ENCODE data around the gene REPS2. TPM values are rescaled to one million over a fixed set of nuclear protein-coding genes. Genes with fewer than 3 reads are reported as not detected.
A peak's percentile ranks its signal among the peaks of the same experiment; 100 is the strongest.

The REPS2 gene
- total RNA-seq, 1 donor from 2014 or later, result 1.3 TPM

DNA sequence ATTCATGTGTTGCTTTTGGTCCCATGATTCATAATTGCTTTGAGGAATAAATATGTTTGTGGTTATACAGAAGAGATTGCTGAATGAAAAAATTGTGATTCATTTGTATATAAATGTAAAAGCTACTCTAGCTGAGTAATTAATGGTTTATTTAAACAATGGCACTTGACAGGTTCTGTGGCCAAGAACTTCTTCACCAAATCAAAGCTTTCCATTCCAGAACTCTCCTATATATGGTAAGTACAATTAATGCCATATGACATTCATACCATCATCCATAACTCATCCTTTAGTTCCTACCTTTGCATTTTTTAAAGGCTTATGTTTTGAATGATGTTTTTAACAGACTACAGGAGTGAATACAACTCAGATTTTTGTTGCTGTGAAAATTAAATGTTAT is 105.8 kb downstream of the REPS2 start:
- H3K36me3 ChIP-seq (ENCODE audit: control insufficient read depth, insufficient read depth, low read length), result no peaks in the 10 kb centered on the region
- TF ChIP-seq, protein P1, sequence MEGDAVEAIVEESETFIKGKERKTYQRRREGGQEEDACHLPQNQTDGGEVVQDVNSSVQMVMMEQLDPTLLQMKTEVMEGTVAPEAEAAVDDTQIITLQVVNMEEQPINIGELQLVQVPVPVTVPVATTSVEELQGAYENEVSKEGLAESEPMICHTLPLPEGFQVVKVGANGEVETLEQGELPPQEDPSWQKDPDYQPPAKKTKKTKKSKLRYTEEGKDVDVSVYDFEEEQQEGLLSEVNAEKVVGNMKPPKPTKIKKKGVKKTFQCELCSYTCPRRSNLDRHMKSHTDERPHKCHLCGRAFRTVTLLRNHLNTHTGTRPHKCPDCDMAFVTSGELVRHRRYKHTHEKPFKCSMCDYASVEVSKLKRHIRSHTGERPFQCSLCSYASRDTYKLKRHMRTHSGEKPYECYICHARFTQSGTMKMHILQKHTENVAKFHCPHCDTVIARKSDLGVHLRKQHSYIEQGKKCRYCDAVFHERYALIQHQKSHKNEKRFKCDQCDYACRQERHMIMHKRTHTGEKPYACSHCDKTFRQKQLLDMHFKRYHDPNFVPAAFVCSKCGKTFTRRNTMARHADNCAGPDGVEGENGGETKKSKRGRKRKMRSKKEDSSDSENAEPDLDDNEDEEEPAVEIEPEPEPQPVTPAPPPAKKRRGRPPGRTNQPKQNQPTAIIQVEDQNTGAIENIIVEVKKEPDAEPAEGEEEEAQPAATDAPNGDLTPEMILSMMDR (IDR thresholded peaks at IDR 0.05; ENCODE audit: insufficient read depth, low read length, poor library complexity, severe bottlenecking), result no peak

DNA sequence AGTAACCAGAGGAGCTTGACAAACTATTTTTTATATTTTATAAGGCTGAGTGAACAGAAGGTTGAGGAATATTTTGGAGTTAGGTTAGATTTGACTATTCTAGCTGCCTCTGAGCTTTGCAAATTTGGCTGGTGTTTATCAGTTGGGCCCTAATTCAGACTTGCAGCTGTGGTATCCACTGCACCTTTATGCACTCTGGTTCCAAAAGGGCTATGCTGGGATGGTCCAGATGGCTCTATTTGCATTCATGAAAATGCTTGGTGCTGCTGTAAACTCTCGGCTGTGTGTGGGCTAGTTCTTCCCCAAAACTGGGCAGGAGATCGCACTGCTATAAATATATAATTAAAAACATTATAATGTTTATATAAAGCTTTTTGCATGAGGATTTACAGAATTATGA is 106.3 kb downstream of the REPS2 start:
- H3K36me3 ChIP-seq (ENCODE audit: control insufficient read depth, insufficient read depth, low read length), result no peaks in the 10 kb centered on the region
- no peak for DNase-seq (ENCODE audit: low read depth)
- no peaks in the 10 kb centered on the region for H3K27me3 ChIP-seq (ENCODE audit: control insufficient read depth, insufficient read depth, low read length)
- no peak overlapping the region for H3K4me3 ChIP-seq (ENCODE audit: low read depth, low read length)
- TF ChIP-seq, protein P1 (IDR thresholded peaks at IDR 0.05; ENCODE audit: insufficient read depth, low read length, poor library complexity, severe bottlenecking), result no peak

More for the DNA sequence above, 105.8 kb downstream of the REPS2 start:
- no peaks in the 10 kb centered on the region for H3K27me3 ChIP-seq (ENCODE audit: control insufficient read depth, insufficient read depth, low read length)
- H3K4me3 ChIP-seq (ENCODE audit: low read depth, low read length), result no peak overlapping the region
- no peak for DNase-seq (ENCODE audit: low read depth)

DNA sequence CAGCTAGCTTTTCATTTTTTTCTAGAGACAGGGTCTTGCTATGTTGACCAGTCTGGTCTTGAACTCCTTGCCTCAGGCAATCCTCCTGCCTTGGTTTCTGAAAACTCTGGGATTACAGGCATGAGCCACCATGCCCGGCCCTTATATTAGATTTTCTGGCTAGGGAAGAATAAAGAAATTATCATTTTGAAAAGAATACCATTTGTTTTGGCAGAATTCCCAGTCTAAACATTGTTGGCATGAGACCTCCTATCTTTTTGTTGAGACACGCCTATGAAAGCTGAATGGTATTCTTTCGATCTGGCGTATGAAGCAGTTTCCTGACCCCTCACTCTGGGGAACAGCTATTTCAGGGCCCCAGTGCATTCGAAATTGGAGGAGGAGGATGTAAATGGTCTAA is 107.0 kb downstream of the REPS2 start:
- Histone ChIP-seq H3K4me3 (ENCODE audit: low read depth, low read length) (no peak overlapping the region), H3K36me3 (ENCODE audit: control insufficient read depth, insufficient read depth, low read length) (no peaks in the 10 kb centered on the region), H3K27me3 (ENCODE audit: control insufficient read depth, insufficient read depth, low read length) (no peaks in the 10 kb centered on the region)
- no peak for DNase-seq (ENCODE audit: low read depth)
- TF ChIP-seq, protein P1 (IDR thresholded peaks at IDR 0.05; ENCODE audit: insufficient read depth, low read length, poor library complexity, severe bottlenecking), result no peak

DNA sequence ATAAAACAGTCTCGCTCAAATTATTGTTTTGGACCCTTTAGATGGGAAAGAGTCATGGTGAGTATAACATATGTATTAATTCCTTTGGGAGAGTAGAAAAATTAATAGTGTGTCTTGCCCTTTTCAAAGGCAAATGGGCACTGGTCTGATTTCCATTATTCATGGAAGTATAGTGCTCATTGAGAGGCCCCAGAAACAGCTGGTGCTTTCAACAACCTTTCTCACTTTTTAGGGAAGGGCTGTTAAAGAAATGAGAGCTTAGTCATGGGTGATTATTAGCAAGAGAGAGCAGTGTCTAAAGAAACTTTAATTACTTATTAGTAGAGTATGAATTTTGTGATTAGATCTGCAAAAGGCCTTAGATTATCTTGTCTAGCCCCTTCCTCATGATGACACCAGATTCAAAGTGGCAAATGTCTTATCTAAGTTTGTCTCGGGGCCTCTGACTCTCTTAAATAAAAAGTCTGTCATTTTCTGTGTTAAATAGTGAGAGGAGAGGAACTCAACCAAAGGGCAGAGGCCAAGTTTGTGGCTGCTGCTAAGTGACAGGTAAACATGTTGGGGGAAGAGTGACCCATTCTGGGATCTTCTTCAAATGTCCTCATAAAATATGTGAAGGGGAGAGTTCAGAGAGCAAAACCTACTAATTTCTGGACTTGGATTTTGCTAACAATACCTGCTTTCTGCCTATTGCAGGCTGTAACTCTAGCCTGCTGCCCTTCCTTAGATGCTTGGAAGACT is 110.6 kb downstream of the REPS2 start:
- H3K4me3 ChIP-seq (ENCODE audit: low read depth, low read length), result no peak overlapping the region
- TF ChIP-seq, protein P1 (IDR thresholded peaks at IDR 0.05; ENCODE audit: insufficient read depth, low read length, poor library complexity, severe bottlenecking), result no peak
- H3K27me3 ChIP-seq (ENCODE audit: control insufficient read depth, insufficient read depth, low read length), result no peaks in the 10 kb centered on the region
- DNase-seq (ENCODE audit: low read depth), result no peak
- no peaks in the 10 kb centered on the region for H3K36me3 ChIP-seq (ENCODE audit: control insufficient read depth, insufficient read depth, low read length)

DNA sequence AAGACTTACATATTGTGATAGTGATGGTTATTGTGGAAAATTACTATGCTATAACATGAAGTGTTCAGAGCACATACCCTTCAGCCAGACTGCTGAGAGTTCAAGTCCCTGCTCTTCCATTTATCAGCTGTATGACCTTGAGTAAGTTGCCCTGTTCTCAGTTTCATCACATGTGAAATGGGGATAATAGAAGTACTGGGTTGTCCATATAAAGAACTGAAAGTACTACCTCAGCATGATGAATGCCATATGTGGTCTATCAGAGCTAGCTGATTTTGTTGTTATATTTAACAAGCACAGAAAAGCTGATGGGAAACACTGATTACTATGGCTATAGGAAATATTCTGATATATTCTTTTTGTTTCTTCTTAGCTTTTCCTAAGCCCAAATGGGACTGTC is 115.6 kb downstream of the REPS2 start:
- TF ChIP-seq, protein P1 (IDR thresholded peaks at IDR 0.05; ENCODE audit: insufficient read depth, low read length, poor library complexity, severe bottlenecking), result no peak
- no peak overlapping the region for H3K4me3 ChIP-seq (ENCODE audit: low read depth, low read length)
- no peaks in the 10 kb centered on the region for H3K27me3 ChIP-seq (ENCODE audit: control insufficient read depth, insufficient read depth, low read length)
- H3K36me3 ChIP-seq (ENCODE audit: control insufficient read depth, insufficient read depth, low read length), result no peaks in the 10 kb centered on the region
- no peak for DNase-seq (ENCODE audit: low read depth)

DNA sequence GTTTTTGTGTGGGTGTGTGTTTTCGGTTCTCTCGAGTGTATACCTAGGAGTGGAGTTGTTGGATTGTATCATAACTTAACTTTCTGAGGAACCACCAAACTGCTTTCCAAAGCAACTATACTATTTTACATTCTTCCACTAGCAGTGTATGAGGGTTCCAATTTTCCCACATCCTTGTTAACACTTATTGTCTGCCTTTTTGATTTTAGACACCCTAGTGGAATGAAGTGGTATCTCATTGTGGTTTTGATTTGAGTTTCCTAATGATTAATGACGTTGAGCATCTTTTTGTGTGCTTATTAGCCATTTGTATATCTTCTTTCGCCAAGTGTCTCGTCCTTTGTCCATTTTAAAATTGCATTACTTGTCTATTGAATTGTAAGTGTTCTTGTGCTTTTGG is 118.6 kb downstream of the REPS2 start:
- H3K36me3 ChIP-seq (ENCODE audit: control insufficient read depth, insufficient read depth, low read length), result no peaks in the 10 kb centered on the region
- H3K4me3 ChIP-seq (ENCODE audit: low read depth, low read length), result no peak overlapping the region
- TF ChIP-seq, protein P1 (IDR thresholded peaks at IDR 0.05; ENCODE audit: insufficient read depth, low read length, poor library complexity, severe bottlenecking), result peak; percentile 4
- H3K27me3 ChIP-seq (ENCODE audit: control insufficient read depth, insufficient read depth, low read length), result no peaks in the 10 kb centered on the region
- no peak for DNase-seq (ENCODE audit: low read depth)

Measured in kidney epithelial cell (primary cell).